Smooth muscle cell (in vitro differentiated cells): ENCODE data around the gene AGRN. TPM values are rescaled to one million over a fixed set of nuclear protein-coding genes. Genes with fewer than 3 reads are reported as not detected.
"Not testable (repeated sequence)": the region's sequence is repeated elsewhere in the genome, so short reads cannot be mapped to it uniquely, and the experiment has no call there.

ENCODE experiments used
- DNase-seq: peaks from one replicate; lab custom pipeline; 2025; ENCODE audit not compliant: unreplicated experiment; lab: John Stamatoyannopoulos, UW
- H2AFZ ChIP-seq: fragments of 200-600 bp; sonication (generic); 2 replicates; pipeline ENCODE4 v1.6.0; 2016; ENCODE audit warnings: antibody characterized with exemption, low read depth, mild to moderate bottlenecking
- H3F3A ChIP-seq: fragments of 200-600 bp; sonication (generic); 2 replicates; pipeline ENCODE4 v1.6.0; 2017; ENCODE audit warnings: antibody characterized with exemption, low read depth
- H3K27ac ChIP-seq: fragments of 200-600 bp; sonication (generic); 2 replicates; pipeline ENCODE4 v1.5.1; 2016; ENCODE audit warnings: low read depth, mild to moderate bottlenecking
- H3K27me3 ChIP-seq: fragments of 200-600 bp; sonication (generic); 2 replicates; pipeline ENCODE4 v1.6.1; 2016; ENCODE audit warnings: low read depth, mild to moderate bottlenecking
- H3K36me3 ChIP-seq: fragments of 200-600 bp; sonication (generic); 2 replicates; pipeline ENCODE4 v1.5.1; 2016; ENCODE audit warnings: low read depth
- H3K4me1 ChIP-seq: fragments of 200-600 bp; sonication (generic); 2 replicates; pipeline ENCODE4 v1.5.1; 2016; ENCODE audit warnings: low read depth
- H3K4me2 ChIP-seq: fragments of 200-600 bp; sonication (generic); 2 replicates; pipeline ENCODE4 v1.6.0; 2016; ENCODE audit warnings: mild to moderate bottlenecking
- H3K4me3 ChIP-seq: fragments of 200-600 bp; sonication (generic); 2 replicates; pipeline ENCODE4 v1.5.1; 2016; ENCODE audit warnings: mild to moderate bottlenecking
- H3K79me2 ChIP-seq: fragments of 200-600 bp; sonication (generic); 2 replicates; pipeline ENCODE4 v1.6.0; 2016; ENCODE audit warnings: low read depth, mild to moderate bottlenecking
- H3K9ac ChIP-seq: fragments of 200-600 bp; sonication (generic); 2 replicates; pipeline ENCODE4 v1.6.0; 2016; ENCODE audit warnings: low read depth
- H3K9me3 ChIP-seq: fragments of 200-600 bp; sonication (generic); replicated peaks from 2 replicates; pipeline ENCODE4 v1.5.1; 2016; ENCODE audit warnings: low read depth
- H4K20me1 ChIP-seq: fragments of 200-600 bp; sonication (generic); 2 replicates; pipeline ENCODE4 v1.6.0; 2016; ENCODE audit warnings: low read depth
- WGBS: methylation state at CpG from one replicate; pipeline ENCODE4 v1.1.7; 2016; ENCODE audit warnings: low lambda C conversion rate; 5-methylcytosine and 5-hydroxymethylcytosine counted together
- polyA plus RNA-seq: library from polyadenylated mRNA; unstranded; fragments of >200 nt; fragmentation: Nextera tagmentation; extraction: Ambion mirVana; gene quantifications from 2 replicates; pipeline ENCODE4 v1.2.1, GENCODE V29; 2016
- total RNA-seq: library from RNA; depleted of rRNA; stranded (reverse); fragments of >200 nt; gene quantifications from 2 replicates; pipeline ENCODE4 v1.2.3, GENCODE V29; 2014
- TF ChIP-seq, protein P1 (sequence below): fragments of 200-600 bp; sonication (generic); IDR thresholded peaks from 2 replicates; pipeline ENCODE4 v1.5.1; 2017; ENCODE audit warnings: borderline replicate concordance, mild to moderate bottlenecking, antibody characterized with exemption; ENCODE audit not compliant: insufficient read depth, poor library complexity, severe bottlenecking

The AGRN gene
- total and polyA plus RNA-seq, 2 experiments from 2014 or later: 17.5 to 24.7 TPM

GRCh38 chr1:1065265-1065939, 45.5 kb downstream of the AGRN start:
- Histone ChIP-seq H3K9ac (no peak overlapping the region), H3K4me3 (no peak overlapping the region), H3F3A (no peaks in the 10 kb centered on the region), H3K9me3 (no peaks in the 10 kb centered on the region), H3K4me2 (no peak overlapping the region), H3K27me3 (peaks cover 2% of the 10 kb centered on the region), H2AFZ (no peak overlapping the region), H3K4me1 (peaks cover 27% of the 10 kb centered on the region), H4K20me1 (no peaks in the 10 kb centered on the region), H3K79me2 (no peaks in the 10 kb centered on the region), H3K36me3 (no peaks in the 10 kb centered on the region), H3K27ac (no peak overlapping the region)
- TF ChIP-seq, protein P1, sequence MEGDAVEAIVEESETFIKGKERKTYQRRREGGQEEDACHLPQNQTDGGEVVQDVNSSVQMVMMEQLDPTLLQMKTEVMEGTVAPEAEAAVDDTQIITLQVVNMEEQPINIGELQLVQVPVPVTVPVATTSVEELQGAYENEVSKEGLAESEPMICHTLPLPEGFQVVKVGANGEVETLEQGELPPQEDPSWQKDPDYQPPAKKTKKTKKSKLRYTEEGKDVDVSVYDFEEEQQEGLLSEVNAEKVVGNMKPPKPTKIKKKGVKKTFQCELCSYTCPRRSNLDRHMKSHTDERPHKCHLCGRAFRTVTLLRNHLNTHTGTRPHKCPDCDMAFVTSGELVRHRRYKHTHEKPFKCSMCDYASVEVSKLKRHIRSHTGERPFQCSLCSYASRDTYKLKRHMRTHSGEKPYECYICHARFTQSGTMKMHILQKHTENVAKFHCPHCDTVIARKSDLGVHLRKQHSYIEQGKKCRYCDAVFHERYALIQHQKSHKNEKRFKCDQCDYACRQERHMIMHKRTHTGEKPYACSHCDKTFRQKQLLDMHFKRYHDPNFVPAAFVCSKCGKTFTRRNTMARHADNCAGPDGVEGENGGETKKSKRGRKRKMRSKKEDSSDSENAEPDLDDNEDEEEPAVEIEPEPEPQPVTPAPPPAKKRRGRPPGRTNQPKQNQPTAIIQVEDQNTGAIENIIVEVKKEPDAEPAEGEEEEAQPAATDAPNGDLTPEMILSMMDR: no peak
- no peak for DNase-seq
- 75% methylated on average over 18 of the region's 20 CpGs for WGBS

DNA sequence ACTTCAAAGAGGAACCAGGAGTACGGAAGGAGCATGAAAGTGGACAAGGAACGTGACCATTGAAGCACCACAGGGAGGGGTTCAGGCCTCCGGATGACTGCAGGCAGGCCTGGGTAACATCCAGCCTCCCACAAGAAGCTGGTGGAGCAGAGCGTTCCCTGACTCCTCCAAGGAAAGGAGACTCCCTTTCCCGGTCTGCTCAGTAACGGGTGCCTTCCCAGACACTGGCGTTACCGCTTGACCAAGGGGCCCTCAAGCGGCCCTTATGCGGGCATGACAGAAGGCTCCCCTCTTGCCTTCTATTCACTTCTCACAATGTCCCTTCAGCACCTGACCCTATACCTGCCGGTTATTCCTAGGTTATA, 46.0 kb downstream of the AGRN start:
- not testable (repeated sequence) for DNase-seq, H2AFZ ChIP-seq, H3K4me2 ChIP-seq, H3K27me3 ChIP-seq, H3K9me3 ChIP-seq, H3K79me2 ChIP-seq, H3K36me3 ChIP-seq, H3K4me3 ChIP-seq, H3K27ac ChIP-seq, H4K20me1 ChIP-seq, H3K9ac ChIP-seq, H3F3A ChIP-seq
- 75% methylated on average over 11 of the region's 11 CpGs for WGBS
- H3K4me1 ChIP-seq: peaks cover 27% of the 10 kb centered on the region

DNA sequence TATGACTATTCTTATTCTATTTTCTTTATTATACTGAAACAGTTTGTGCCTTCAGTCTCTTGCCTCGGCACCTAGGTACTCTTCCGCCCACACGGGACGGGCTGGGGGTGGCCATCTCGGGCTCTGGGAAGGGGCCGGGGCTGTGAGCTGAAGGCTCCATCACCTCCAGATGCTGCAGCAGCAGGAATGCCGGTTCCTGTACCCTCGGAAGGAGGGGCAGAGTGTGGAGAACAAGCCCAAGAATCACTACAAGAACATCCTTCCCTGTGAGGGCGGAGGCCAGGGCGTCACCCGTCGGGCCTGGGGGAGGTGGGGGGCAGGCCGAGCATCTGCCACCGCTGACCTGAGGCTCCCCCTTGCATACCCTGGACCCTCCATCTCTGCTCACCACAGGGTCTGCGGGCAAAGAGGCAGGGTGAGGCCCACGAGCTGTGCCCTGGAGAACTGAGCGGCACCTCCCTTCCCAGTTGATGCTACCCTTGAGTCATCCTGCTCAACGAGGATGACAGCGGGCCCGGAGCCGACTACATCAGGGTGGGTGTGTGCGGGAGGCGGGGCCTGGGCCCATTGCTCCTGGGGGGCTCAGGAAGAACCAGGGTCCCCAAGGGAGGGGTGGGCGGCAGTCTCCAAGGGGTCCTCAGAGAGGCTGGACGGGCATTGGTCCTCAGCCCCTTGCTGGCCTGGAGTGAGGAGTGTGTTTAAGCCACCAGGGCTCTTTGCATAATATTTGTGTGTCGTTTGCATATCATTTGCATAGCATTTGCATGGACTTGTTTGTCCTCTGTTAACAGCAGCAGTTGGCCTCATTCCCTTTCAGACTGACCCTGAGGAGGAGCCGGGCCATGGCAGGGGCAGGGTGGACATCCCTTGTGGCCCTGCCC, 46.7 kb downstream of the AGRN start:
- Histone ChIP-seq H3K9ac (no peak overlapping the region), H3K4me3 (no peak overlapping the region), H4K20me1 (no peaks in the 10 kb centered on the region), H3K79me2 (no peaks in the 10 kb centered on the region), H3K4me2 (no peak overlapping the region), H3K27me3 (no peaks in the 10 kb centered on the region), H3K4me1 (peaks cover 27% of the 10 kb centered on the region), H2AFZ (no peak overlapping the region), H3K36me3 (no peaks in the 10 kb centered on the region), H3K9me3 (no peaks in the 10 kb centered on the region), H3F3A (no peaks in the 10 kb centered on the region), H3K27ac (no peak overlapping the region)
- TF ChIP-seq, protein P1: no peak
- DNase-seq: no peak
- 71% methylated on average over 21 of the region's 27 CpGs for WGBS

DNA sequence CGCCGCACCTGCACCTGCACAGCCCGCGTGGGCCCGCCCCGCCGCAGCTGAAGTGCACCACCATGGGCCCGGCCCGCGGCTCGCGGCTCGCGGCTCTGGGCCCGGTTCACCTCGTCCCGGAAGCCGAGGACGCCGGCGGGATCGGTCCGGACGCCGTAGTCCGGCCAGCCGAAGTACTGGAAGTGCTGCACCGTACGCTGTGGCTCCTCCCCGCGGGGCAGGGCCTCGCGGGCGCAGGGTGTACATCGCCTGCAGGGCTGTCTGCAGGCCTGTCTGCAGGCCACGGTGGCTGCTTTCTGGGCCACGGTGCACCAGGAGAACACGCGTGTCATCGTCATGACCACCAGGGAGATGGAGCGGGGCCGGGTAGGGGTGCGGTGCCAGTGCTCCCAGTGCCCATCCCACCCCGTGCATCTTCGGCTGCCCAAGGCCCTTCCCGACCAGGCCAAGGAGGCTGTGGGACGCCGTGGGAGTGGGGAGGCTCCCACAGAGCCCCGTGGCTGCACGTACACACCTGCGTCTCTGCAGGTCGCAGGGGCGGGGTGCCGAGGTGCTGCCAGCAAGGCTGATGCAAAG, 47.5 kb downstream of the AGRN start:
- no peak overlapping the region for H2AFZ ChIP-seq
- DNase-seq: no peak
- H3K79me2 ChIP-seq: no peaks in the 10 kb centered on the region
- H3F3A ChIP-seq: no peaks in the 10 kb centered on the region
- H3K4me1 ChIP-seq: peaks cover 27% of the 10 kb centered on the region
- TF ChIP-seq, protein P1: no peak
- H3K36me3 ChIP-seq: no peaks in the 10 kb centered on the region
- H3K4me3 ChIP-seq: no peak overlapping the region
- H3K27me3 ChIP-seq: no peaks in the 10 kb centered on the region
- no peaks in the 10 kb centered on the region for H4K20me1 ChIP-seq
- no peak overlapping the region for H3K4me2 ChIP-seq
- WGBS: 95% methylated on average over 32 of the region's 54 CpGs
- H3K9me3 ChIP-seq: no peaks in the 10 kb centered on the region
- no peak overlapping the region for H3K27ac ChIP-seq
- no peak overlapping the region for H3K9ac ChIP-seq
